Parathyroid adenoma (tissue), 2 donors: ENCODE results near the gene SULT1A1.
"Not testable (repeated sequence)": the region's sequence is repeated elsewhere in the genome, so short reads cannot be mapped to it uniquely, and the experiment has no call there.

ENCODE experiments used
- H2AFZ ChIP-seq: fragments of 300-600 bp; sonication (generic); one replicate; pipeline ENCODE4 v1.7.0; 2017; ENCODE audit warnings: antibody characterized with exemption, mild to moderate bottlenecking
- H3K27ac ChIP-seq: fragments of 300-600 bp; sonication (generic); one replicate; pipeline ENCODE4 v1.7.0; 2017
- H3K27me3 ChIP-seq: fragments of 300-600 bp; sonication (generic); one replicate; pipeline ENCODE4 v1.7.0; 2017; ENCODE audit warnings: low read length; ENCODE audit not compliant: control insufficient read depth, insufficient read depth
- H3K36me3 ChIP-seq: fragments of 300-600 bp; sonication (generic); one replicate; pipeline ENCODE4 v1.7.0; 2017; ENCODE audit warnings: low read length; ENCODE audit not compliant: control insufficient read depth, insufficient read depth
- H3K4me1 ChIP-seq: fragments of 300-600 bp; sonication (generic); one replicate; pipeline ENCODE4 v1.7.0; 2017; ENCODE audit warnings: control low read depth
- H3K4me2 ChIP-seq: fragments of 300-600 bp; sonication (generic); one replicate; pipeline ENCODE4 v1.7.0; 2017; ENCODE audit warnings: low read length
- H3K4me3 ChIP-seq: fragments of 300-600 bp; sonication (generic); one replicate; pipeline ENCODE4 v1.7.0; 2017; ENCODE audit warnings: low read depth, low read length
- H3K79me2 ChIP-seq: fragments of 300-600 bp; sonication (generic); one replicate; pipeline ENCODE4 v1.7.0; 2017; ENCODE audit warnings: control low read depth
- H3K9ac ChIP-seq: fragments of 300-600 bp; sonication (generic); one replicate; pipeline ENCODE4 v1.7.0; 2017; ENCODE audit warnings: mild to moderate bottlenecking
- H3K9me3 ChIP-seq: fragments of 300-600 bp; sonication (generic); one replicate; pipeline ENCODE4 v1.7.0; 2017; ENCODE audit warnings: low read length; ENCODE audit not compliant: control insufficient read depth
- TF ChIP-seq, protein P1 (sequence below): fragments of 300-600 bp; sonication (generic); IDR thresholded peaks from one replicate; pipeline ENCODE4 v1.7.0; 2017; ENCODE audit warnings: antibody characterized with exemption, mild to moderate bottlenecking
- donor health status: primary hyperparathyroidism.

SULT1A1 gene

DNA sequence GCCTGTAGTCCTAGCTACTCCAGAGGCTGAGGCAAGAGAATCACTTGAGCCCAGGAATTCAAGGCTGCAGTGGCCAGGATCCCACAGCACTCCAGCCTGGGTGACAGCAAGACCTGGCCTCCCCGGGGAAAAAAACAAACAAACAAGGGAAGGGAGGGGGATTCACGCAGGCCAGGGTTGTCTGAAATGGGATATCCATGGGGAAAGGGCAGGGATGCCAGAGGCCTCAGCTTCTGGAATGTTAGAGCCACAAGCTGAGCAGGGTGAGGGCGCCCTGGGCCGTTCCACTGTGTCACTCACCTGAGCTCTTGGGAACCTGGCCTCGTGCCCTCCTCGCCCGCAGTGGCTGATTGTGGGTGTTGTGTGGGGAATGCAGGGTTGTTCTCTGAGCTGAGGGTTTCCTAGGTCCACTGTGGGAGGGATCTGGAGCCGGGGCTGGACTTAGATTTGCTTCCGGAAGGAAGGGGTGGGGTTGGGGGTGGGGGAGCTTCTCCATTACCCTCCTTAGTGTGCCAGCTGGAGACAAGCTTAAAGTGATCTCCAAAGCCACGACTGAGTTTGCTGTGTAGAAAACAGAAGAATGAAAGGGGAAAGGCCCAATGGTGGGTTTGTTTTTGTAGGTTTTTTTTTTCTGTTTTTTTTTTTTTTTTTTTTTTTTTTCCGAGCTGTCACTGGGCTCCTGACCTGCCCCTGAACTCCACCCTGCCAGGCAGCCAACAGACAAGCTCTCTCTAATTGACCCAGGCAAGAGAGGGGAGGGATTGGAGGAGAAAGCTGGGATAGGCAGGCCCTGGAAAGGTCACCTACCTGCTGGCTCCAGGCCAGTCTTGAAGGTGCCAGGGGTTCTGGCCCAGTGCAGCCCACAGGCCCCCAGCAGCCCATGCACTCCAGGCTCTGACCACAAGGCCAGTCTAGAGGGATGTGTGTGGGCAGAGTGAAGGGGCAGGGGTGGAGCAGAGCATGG is at the start of gene SULT1A1:
SULT1A1 (minus strand) TSS at position 414 of the 964 bp plus-strand sequence. CDS start 1,189 bp downstream, outside the sequence.
- Histone ChIP-seq H3K4me3 (peak within 1 kb of the TSS; percentile 38), H3K79me2 (peaks cover 3% of the 10 kb centered on the region), H3K27me3 (no peaks in the 10 kb centered on the region), H3K4me1 (peaks cover 22% of the 10 kb centered on the region), H3K36me3 (no peaks in the 10 kb centered on the region), H2AFZ (peak within 1 kb of the TSS; percentile 36), H3K9me3 (no peaks in the 10 kb centered on the region), H3K9ac (peak within 1 kb of the TSS; percentile 32), H3K4me2 (peak within 1 kb of the TSS; percentile 58), H3K27ac (peak within 1 kb of the TSS; percentile 90)
- TF ChIP-seq, protein P1, sequence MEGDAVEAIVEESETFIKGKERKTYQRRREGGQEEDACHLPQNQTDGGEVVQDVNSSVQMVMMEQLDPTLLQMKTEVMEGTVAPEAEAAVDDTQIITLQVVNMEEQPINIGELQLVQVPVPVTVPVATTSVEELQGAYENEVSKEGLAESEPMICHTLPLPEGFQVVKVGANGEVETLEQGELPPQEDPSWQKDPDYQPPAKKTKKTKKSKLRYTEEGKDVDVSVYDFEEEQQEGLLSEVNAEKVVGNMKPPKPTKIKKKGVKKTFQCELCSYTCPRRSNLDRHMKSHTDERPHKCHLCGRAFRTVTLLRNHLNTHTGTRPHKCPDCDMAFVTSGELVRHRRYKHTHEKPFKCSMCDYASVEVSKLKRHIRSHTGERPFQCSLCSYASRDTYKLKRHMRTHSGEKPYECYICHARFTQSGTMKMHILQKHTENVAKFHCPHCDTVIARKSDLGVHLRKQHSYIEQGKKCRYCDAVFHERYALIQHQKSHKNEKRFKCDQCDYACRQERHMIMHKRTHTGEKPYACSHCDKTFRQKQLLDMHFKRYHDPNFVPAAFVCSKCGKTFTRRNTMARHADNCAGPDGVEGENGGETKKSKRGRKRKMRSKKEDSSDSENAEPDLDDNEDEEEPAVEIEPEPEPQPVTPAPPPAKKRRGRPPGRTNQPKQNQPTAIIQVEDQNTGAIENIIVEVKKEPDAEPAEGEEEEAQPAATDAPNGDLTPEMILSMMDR: no peak

DNA sequence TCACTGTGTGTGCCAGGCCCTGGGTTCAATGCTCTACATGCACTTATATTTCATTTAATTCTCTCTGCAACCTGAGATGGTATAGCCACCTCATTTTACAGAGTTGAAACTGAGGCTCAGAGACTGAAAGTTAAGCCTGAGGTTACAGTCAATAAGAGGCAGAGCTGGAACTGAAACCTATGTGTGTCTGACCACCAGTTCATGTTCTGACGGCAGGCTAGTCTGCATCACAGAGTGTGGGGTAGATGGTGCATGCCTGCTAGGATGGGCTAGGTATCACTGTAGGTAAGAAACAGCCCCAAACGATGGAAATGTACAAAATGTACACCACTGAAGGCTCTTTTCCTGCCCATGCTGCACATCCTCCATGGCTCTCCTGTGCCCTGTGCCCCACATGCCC is 30.1 kb upstream of the SULT1A1 start:
- not testable (repeated sequence) for H3K4me2 ChIP-seq, H3K36me3 ChIP-seq, H3K9me3 ChIP-seq, H2AFZ ChIP-seq, H3K9ac ChIP-seq, H3K27ac ChIP-seq, H3K27me3 ChIP-seq, H3K79me2 ChIP-seq, H3K4me1 ChIP-seq, H3K4me3 ChIP-seq

DNA sequence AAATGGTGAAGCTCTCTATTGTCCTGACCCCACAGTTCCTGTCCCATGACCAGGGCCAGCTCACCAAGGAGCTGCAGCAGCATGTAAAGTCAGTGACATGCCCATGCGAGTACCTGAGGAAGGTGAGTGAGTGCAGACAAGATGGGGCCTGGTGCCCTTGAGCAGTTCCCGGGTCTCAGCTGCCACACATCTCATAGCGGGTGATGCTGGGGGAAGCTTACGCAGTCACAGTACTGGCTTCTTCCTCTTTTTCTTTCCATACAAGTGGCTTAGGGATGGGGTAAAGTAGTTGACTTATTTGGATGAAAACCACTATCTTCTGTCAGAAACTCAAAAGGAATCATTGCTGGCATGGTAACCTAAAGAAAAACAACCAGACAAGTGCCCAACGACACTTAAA is 28.5 kb upstream of the SULT1A1 start:
- not testable (repeated sequence) for H3K4me2 ChIP-seq, H3K79me2 ChIP-seq, H3K36me3 ChIP-seq, H3K27ac ChIP-seq, H3K9ac ChIP-seq, H3K4me1 ChIP-seq, H3K9me3 ChIP-seq, H3K4me3 ChIP-seq, H3K27me3 ChIP-seq, H2AFZ ChIP-seq

DNA sequence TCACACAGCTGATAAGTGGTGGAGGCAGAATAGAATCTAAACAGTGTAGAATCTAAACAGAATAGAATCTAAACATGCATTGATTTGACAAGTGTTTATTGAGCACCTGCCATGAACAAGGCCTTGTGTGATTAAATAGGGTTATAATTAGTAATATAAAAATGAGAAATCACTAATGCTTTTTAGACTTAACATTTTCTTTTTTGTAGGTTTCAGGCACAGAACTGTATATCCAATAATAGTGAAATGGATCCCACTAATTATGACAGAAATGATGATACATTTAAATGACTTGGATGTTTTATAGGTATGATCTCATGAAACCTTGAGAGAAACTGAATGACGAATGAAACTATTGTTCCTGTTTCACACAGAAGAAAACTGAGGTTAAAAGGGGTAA is 27.9 kb upstream of the SULT1A1 start, which contains the start of gene NPIPB8:
NPIPB8 (plus strand) TSS at position 301 of the 400 bp plus-strand sequence. CDS start 296 bp downstream, outside the sequence.
- H3K4me2 ChIP-seq: not testable (repeated sequence)

GRCh38 chr16:28636093-28636823 is 26.4 kb upstream of the SULT1A1 start:
- not testable (repeated sequence) for H3K9me3 ChIP-seq, H3K27me3 ChIP-seq, H3K4me3 ChIP-seq, H3K4me1 ChIP-seq, H3K27ac ChIP-seq, H3K79me2 ChIP-seq, H3K4me2 ChIP-seq, H3K9ac ChIP-seq, H3K36me3 ChIP-seq
- peak overlapping the region; percentile 11 for H2AFZ ChIP-seq

More for the DNA sequence above, 27.9 kb upstream of the SULT1A1 start, which contains the start of gene NPIPB8:
- H3K27ac ChIP-seq, H3K9ac ChIP-seq, H2AFZ ChIP-seq, H3K4me1 ChIP-seq, H3K4me3 ChIP-seq, H3K9me3 ChIP-seq, H3K27me3 ChIP-seq, H3K79me2 ChIP-seq, H3K36me3 ChIP-seq: not testable (repeated sequence)

DNA sequence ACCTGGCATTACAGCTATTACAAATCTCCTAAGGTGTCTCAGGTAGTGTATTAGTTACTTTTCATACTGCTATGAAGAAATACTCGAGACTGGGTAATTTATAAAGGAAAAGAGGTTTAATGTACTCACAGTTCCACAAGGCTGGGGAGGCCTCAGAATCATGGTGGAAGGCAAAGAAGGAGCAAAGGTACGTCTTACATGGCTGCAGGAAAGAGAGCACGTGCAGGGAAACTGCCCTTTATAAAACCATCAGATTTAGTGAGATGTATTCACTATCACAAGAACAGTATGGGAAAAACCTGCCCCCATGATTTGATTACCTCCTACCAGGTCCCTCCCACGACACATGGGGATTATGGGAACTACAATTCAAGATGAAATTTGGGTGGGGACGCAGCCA is 21.1 kb upstream of the SULT1A1 start:
- not testable (repeated sequence) for H3K4me3 ChIP-seq

More for the DNA sequence above, 21.1 kb upstream of the SULT1A1 start:
- H3K4me1 ChIP-seq, H3K27me3 ChIP-seq, H3K9me3 ChIP-seq, H2AFZ ChIP-seq, H3K9ac ChIP-seq, H3K79me2 ChIP-seq, H3K36me3 ChIP-seq, H3K27ac ChIP-seq, H3K4me2 ChIP-seq: not testable (repeated sequence)
